H9 (cell line): ENCODE measurements around the gene ADIG. TPM values are rescaled to one million over a fixed set of nuclear protein-coding genes. Genes with fewer than 3 reads are reported as not detected.

Experiments
- DNase-seq: peaks from one replicate; pipeline ENCODE4 v3.0.0-alpha.2; 2017
- H2AFZ ChIP-seq: one replicate; pipeline ENCODE4 v1.6.1; 2013; ENCODE audit warnings: mild to moderate bottlenecking, low read length, control low read depth, moderate library complexity
- H2AK5ac ChIP-seq: 2 replicates; pipeline ENCODE4 v1.6.1; 2013; ENCODE audit warnings: low read length, control low read depth, mixed read lengths; ENCODE audit not compliant: insufficient read length
- H2BK120ac ChIP-seq: one replicate; pipeline ENCODE4 v1.6.1; 2013; ENCODE audit warnings: low read depth, mild to moderate bottlenecking, low read length, control low read depth, inconsistent platforms; ENCODE audit not compliant: poor library complexity, severe bottlenecking
- H2BK12ac ChIP-seq: 2 replicates; pipeline ENCODE4 v1.6.1; 2013; ENCODE audit warnings: low read length, control low read depth, mixed read lengths, low read depth; ENCODE audit not compliant: insufficient read length
- H2BK15ac ChIP-seq: 2 replicates; pipeline ENCODE4 v1.6.1; 2013; ENCODE audit warnings: low read depth, low read length, control low read depth
- H2BK20ac ChIP-seq: one replicate; pipeline ENCODE4 v1.6.1; 2013; ENCODE audit warnings: low read depth, mild to moderate bottlenecking, low read length, control low read depth, inconsistent platforms; ENCODE audit not compliant: poor library complexity, severe bottlenecking
- H2BK5ac ChIP-seq: 2 replicates; pipeline ENCODE4 v1.6.1; 2013; ENCODE audit warnings: low read length, control low read depth, mixed read lengths; ENCODE audit not compliant: insufficient read length
- H3K14ac ChIP-seq: 2 replicates; pipeline ENCODE4 v1.6.1; 2013; ENCODE audit warnings: low read length, control low read depth; ENCODE audit not compliant: insufficient read depth
- H3K18ac ChIP-seq: 2 replicates; pipeline ENCODE4 v1.6.1; 2013; ENCODE audit warnings: low read depth, mild to moderate bottlenecking, mixed read lengths, low read length, control low read depth; ENCODE audit not compliant: insufficient read length
- H3K23ac ChIP-seq: 2 replicates; pipeline ENCODE4 v1.6.1; 2013; ENCODE audit warnings: low read length, control low read depth, mixed read lengths, low read depth; ENCODE audit not compliant: insufficient read length
- H3K23me2 ChIP-seq: 2 replicates; pipeline ENCODE4 v1.6.1; 2013; ENCODE audit warnings: low read depth, mild to moderate bottlenecking, mixed read lengths, low read length, control low read depth; ENCODE audit not compliant: insufficient read length, poor library complexity, severe bottlenecking
- H3K27ac ChIP-seq: 2 replicates; pipeline ENCODE4 v1.5.1; 2013; ENCODE audit warnings: low read length, control low read depth, mixed read lengths, low read depth; ENCODE audit not compliant: insufficient read length
- H3K27me3 ChIP-seq: 2 replicates; pipeline ENCODE4 v1.6.1; 2013; ENCODE audit warnings: low read length, control low read depth, inconsistent platforms; ENCODE audit not compliant: insufficient read depth
- H3K4ac ChIP-seq: 2 replicates; pipeline ENCODE4 v1.6.1; 2013; ENCODE audit warnings: low read depth, mild to moderate bottlenecking, control low read depth, inconsistent platforms, low read length, moderate library complexity
- H3K4me1 ChIP-seq: 2 replicates; pipeline ENCODE4 v1.6.1; 2013; ENCODE audit warnings: low read length, control low read depth, inconsistent platforms; ENCODE audit not compliant: insufficient read depth
- H3K4me2 ChIP-seq: 2 replicates; pipeline ENCODE4 v1.6.1; 2013; ENCODE audit warnings: low read length, control low read depth, mixed read lengths; ENCODE audit not compliant: insufficient read length, insufficient read depth
- H3K56ac ChIP-seq: 2 replicates; pipeline ENCODE4 v1.6.1; 2013; ENCODE audit warnings: low read depth, mild to moderate bottlenecking, mixed read lengths, low read length, control low read depth; ENCODE audit not compliant: insufficient read length
- H3K79me1 ChIP-seq: 2 replicates; pipeline ENCODE4 v1.6.1; 2013; ENCODE audit warnings: low read depth, mild to moderate bottlenecking, moderate library complexity, low read length, control low read depth, inconsistent platforms; ENCODE audit not compliant: insufficient read depth, poor library complexity, severe bottlenecking
- H3K79me2 ChIP-seq: 2 replicates; pipeline ENCODE4 v1.6.1; 2013; ENCODE audit warnings: low read length, control low read depth, inconsistent platforms; ENCODE audit not compliant: insufficient read depth
- H3K9ac ChIP-seq: 2 replicates; pipeline ENCODE4 v1.6.1; 2013; ENCODE audit warnings: low read length, control low read depth, mixed read lengths; ENCODE audit not compliant: insufficient read length; ENCODE audit errors: extremely low read depth
- H3K9me3 ChIP-seq: one replicate; pipeline ENCODE4 v1.6.1; 2013; ENCODE audit warnings: low read depth, low read length, inconsistent platforms; ENCODE audit not compliant: control insufficient read depth
- H3T11ph ChIP-seq: one replicate; pipeline ENCODE4 v1.6.1; 2013; ENCODE audit warnings: mild to moderate bottlenecking, low read length, control low read depth, inconsistent platforms
- H4K20me1 ChIP-seq: one replicate; pipeline ENCODE4 v1.6.1; 2013; ENCODE audit not compliant: control insufficient read depth, insufficient read length, insufficient read depth
- H4K5ac ChIP-seq: 2 replicates; pipeline ENCODE4 v1.6.1; 2013; ENCODE audit warnings: low read depth, mild to moderate bottlenecking, mixed read lengths, low read length, control low read depth; ENCODE audit not compliant: insufficient read length
- H4K8ac ChIP-seq: replicated peaks from 2 replicates; pipeline ENCODE4 v1.6.1; 2013; ENCODE audit warnings: low read length, control low read depth, mixed read lengths, low read depth; ENCODE audit not compliant: insufficient read length
- H4K91ac ChIP-seq: 2 replicates; pipeline ENCODE4 v1.6.1; 2013; ENCODE audit warnings: low read depth, mild to moderate bottlenecking, moderate library complexity, mixed read lengths, low read length, control low read depth; ENCODE audit not compliant: insufficient read length
- H3K27ac Mint-ChIP-seq, 3 experiments: 2 replicates in 2 of 3; 3 replicates in 1 of 3; pipeline ENCODE4 v1.8.0; 2020 to 2021; ENCODE audit warnings: mixed read lengths in 3 of 3, mild to moderate bottlenecking in 1 of 3, moderate library complexity in 1 of 3
- H3K27me3 Mint-ChIP-seq: 2 replicates; pipeline ENCODE4 v1.8.0; 2021; ENCODE audit warnings: low read depth, mild to moderate bottlenecking, moderate library complexity, mixed read lengths
- H3K36me3 Mint-ChIP-seq, 3 experiments: 2 replicates in 2 of 3; 3 replicates in 1 of 3; pipeline ENCODE4 v1.8.0; 2020 to 2021; ENCODE audit warnings: low read depth in 3 of 3, mixed read lengths in 3 of 3; ENCODE audit not compliant: insufficient read depth in 1 of 3
- H3K4me1 Mint-ChIP-seq, 2 experiments: 2 replicates each; pipeline ENCODE4 v1.8.0; 2020; ENCODE audit warnings: mixed read lengths in 2 of 2
- H3K4me3 Mint-ChIP-seq, 2 experiments: 2 replicates in 1 of 2; 3 replicates in 1 of 2; pipeline ENCODE4 v1.8.0; 2020 to 2021; ENCODE audit warnings: mild to moderate bottlenecking in 2 of 2, mixed read lengths in 2 of 2, moderate library complexity in 1 of 2
- H3K9me3 Mint-ChIP-seq, 2 experiments: 2 replicates in 1 of 2; 3 replicates in 1 of 2; pipeline ENCODE4 v1.8.0; 2020; ENCODE audit warnings: mild to moderate bottlenecking in 2 of 2, mixed read lengths in 2 of 2, moderate library complexity in 1 of 2
- WGBS: extraction: QIAGEN DNeasy Blood & Tissue Kit; methylation state at CpG from one replicate; pipeline ENCODE4 v1.1.7; 2013; ENCODE audit warnings: missing lambda C conversion rate, low lambda C conversion rate, mixed read lengths; ENCODE audit not compliant: insufficient read length; ENCODE audit errors: extremely low coverage; 5-methylcytosine and 5-hydroxymethylcytosine counted together
- total RNA-seq: library from RNA; stranded (reverse); gene quantifications from 2 replicates; pipeline ENCODE4 v1.2.1, GENCODE V29; 2021
- TF ChIP-seq, protein P1 (sequence below): fragments of 200-600 bp; sonication (generic); conservative IDR thresholded peaks from 3 replicates; pipeline ENCODE4 v1.8.0; 2021; ENCODE audit warnings: antibody characterized with exemption, mild to moderate bottlenecking

The ADIG gene
- total RNA-seq, 1 experiment from 2014 or later: not detected

DNA sequence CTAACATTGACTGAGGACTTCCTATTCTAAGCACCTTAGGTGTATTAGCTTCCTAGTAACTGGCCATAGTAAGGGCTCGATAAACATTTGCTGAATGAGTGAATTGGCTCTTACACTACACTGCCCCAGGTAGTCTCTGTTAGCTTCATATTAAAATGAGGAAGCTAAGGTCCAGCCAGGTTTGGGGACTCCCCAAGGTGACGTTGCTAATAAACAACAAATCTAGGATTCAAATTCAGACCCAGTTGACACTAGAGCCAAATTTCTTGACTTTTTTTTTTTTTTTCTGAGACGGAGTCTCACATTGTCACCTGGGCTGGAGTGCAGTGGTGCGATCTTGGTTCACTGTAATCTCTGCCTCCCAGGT is 36.8 kb downstream of the ADIG start:
- DNase-seq: no peak
- Mint-ChIP-seq H3K36me3 (peaks cover 0 to 1% (median 0%) of the 10 kb centered on the region in 3 experiments; a peak in 1 of 7 replicates), H3K27ac (no peak overlapping the region), H3K9me3 (no peaks in the 10 kb centered on the region), H3K4me3 (no peak overlapping the region), H3K27me3 (peaks cover 2% of the 10 kb centered on the region), H3K4me1 (peaks cover 12 to 17% of the 10 kb centered on the region in 2 experiments)
- H3K27me3 ChIP-seq: no peaks in the 10 kb centered on the region
- H3K79me1 ChIP-seq: no peaks in the 10 kb centered on the region
- no peak overlapping the region for H3K9ac ChIP-seq
- no peaks in the 10 kb centered on the region for H3K23me2 ChIP-seq
- no peak overlapping the region for H2BK20ac ChIP-seq
- H3K4me1 ChIP-seq: no peaks in the 10 kb centered on the region
- no peaks in the 10 kb centered on the region for H3K9me3 ChIP-seq
- H3K18ac ChIP-seq: no peak overlapping the region
- no peak overlapping the region for H4K91ac ChIP-seq
- no CpG with 5 or more reads among the region's 4 CpGs for WGBS
- no peak overlapping the region for H3K4ac ChIP-seq
- no peak overlapping the region for H2BK5ac ChIP-seq
- no peak overlapping the region for H3K56ac ChIP-seq
- H3K23ac ChIP-seq: no peak overlapping the region
- TF ChIP-seq, protein P1, sequence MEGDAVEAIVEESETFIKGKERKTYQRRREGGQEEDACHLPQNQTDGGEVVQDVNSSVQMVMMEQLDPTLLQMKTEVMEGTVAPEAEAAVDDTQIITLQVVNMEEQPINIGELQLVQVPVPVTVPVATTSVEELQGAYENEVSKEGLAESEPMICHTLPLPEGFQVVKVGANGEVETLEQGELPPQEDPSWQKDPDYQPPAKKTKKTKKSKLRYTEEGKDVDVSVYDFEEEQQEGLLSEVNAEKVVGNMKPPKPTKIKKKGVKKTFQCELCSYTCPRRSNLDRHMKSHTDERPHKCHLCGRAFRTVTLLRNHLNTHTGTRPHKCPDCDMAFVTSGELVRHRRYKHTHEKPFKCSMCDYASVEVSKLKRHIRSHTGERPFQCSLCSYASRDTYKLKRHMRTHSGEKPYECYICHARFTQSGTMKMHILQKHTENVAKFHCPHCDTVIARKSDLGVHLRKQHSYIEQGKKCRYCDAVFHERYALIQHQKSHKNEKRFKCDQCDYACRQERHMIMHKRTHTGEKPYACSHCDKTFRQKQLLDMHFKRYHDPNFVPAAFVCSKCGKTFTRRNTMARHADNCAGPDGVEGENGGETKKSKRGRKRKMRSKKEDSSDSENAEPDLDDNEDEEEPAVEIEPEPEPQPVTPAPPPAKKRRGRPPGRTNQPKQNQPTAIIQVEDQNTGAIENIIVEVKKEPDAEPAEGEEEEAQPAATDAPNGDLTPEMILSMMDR: no peak
- no peaks in the 10 kb centered on the region for H3K79me2 ChIP-seq
- H2BK12ac ChIP-seq: no peak overlapping the region
- no peak overlapping the region for H3K14ac ChIP-seq
- H4K20me1 ChIP-seq: no peaks in the 10 kb centered on the region
- H4K5ac ChIP-seq: no peak overlapping the region
- H3T11ph ChIP-seq: no peak overlapping the region
- no peak overlapping the region for H2BK120ac ChIP-seq
- H3K4me2 ChIP-seq: no peak overlapping the region
- no peak overlapping the region for H2AFZ ChIP-seq
- H2BK15ac ChIP-seq: no peak overlapping the region
- H2AK5ac ChIP-seq: no peak overlapping the region
- H3K27ac ChIP-seq: no peak overlapping the region
- H4K8ac ChIP-seq: no peak overlapping the region
